T follicular helper cell (primary cell): Measurements from ENCODE around the gene S100A3.

Source experiments
- DNase-seq: peaks from one replicate; pipeline ENCODE4 v3.0.0-alpha.2; 2020; ENCODE audit warnings: low read depth

S100A3 gene

GRCh38 chr1:153509729-153510354, 39.2 kb downstream of the S100A3 start:
- DNase-seq, result peak; percentile 39

GRCh38 chr1:153509036-153509435, 40.0 kb downstream of the S100A3 start:
- DNase-seq, result no peak

GRCh38 chr1:153507926-153508583, 41.0 kb downstream of the S100A3 start:
- DNase-seq, result no peak

- no peak for DNase-seq
These were observed 42.1 kb downstream of the S100A3 start for GRCh38 chr1:153506831-153507413.

GRCh38 chr1:153506386-153506785, 42.7 kb downstream of the S100A3 start:
- no peak for DNase-seq

GRCh38 chr1:153505576-153505975, 43.5 kb downstream of the S100A3 start:
- no peak for DNase-seq

- no peak for DNase-seq
These were observed 45.3 kb downstream of the S100A3 start for GRCh38 chr1:153503766-153504165.

- DNase-seq, result no peak
These were observed 50.3 kb downstream of the S100A3 start for GRCh38 chr1:153498746-153499145.
